GM12872 (cell line): ENCODE results near the gene ITGA3.

Source experiments
- TF ChIP-seq, protein P1 (sequence below): IDR thresholded peaks from 3 replicates; pipeline ENCODE4 v1.5.1; 2011; ENCODE audit warnings: low read depth, mild to moderate bottlenecking, low read length, moderate library complexity; ENCODE audit not compliant: insufficient read depth

Gene ITGA3

DNA sequence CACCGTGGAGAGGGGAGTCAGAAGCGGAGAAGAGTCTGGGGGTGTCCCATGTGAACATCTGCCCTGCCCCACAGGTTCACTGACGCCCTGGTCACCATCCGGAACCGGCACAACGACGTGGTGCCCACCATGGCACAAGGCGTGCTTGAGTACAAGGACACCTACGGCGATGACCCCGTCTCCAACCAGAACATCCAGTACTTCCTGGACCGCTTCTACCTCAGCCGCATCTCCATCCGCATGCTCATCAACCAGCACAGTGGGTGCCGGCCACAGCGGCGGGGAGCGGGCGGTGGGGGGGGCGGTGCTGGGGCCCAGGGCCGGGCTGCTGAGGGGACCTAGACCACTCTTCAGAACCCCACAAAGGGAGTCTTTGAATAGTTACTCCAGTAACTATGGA, 49.9 kb downstream of the ITGA3 start:
- TF ChIP-seq, protein P1, sequence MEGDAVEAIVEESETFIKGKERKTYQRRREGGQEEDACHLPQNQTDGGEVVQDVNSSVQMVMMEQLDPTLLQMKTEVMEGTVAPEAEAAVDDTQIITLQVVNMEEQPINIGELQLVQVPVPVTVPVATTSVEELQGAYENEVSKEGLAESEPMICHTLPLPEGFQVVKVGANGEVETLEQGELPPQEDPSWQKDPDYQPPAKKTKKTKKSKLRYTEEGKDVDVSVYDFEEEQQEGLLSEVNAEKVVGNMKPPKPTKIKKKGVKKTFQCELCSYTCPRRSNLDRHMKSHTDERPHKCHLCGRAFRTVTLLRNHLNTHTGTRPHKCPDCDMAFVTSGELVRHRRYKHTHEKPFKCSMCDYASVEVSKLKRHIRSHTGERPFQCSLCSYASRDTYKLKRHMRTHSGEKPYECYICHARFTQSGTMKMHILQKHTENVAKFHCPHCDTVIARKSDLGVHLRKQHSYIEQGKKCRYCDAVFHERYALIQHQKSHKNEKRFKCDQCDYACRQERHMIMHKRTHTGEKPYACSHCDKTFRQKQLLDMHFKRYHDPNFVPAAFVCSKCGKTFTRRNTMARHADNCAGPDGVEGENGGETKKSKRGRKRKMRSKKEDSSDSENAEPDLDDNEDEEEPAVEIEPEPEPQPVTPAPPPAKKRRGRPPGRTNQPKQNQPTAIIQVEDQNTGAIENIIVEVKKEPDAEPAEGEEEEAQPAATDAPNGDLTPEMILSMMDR, result no peak

DNA sequence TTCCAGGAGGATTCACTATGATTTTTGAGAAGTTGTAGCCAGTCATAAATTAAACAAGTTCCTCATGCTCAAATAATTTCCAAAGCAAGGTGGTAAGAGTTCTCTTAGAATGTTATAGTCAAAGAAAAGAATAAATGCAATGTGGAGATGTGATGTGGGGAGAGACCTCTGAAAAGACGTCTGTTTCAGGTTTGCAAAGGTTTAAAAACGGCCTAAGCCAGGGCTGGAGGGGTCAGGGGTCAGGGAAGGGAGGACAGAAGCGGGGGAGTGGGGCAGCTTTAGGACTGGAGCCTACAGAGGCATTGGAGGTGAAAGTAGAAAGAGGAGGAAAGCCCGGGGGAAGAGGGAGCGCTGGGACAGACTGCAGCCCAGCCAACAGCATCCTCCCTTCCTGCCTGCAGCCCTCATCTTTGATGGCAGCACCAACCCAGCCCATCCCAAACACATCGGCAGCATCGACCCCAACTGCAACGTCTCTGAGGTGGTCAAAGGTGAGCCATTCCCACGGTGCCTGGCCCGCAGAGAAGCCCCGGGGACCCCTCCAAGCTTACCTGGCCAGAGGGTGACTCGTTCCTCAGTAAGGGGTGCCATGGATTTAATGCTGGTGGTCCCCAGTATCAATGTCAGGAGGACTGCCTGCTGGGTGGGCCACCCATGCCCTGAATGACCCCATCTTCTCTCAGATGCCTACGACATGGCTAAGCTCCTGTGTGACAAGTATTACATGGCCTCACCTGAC, 50.7 kb downstream of the ITGA3 start:
- TF ChIP-seq, protein P1, result no peak

DNA sequence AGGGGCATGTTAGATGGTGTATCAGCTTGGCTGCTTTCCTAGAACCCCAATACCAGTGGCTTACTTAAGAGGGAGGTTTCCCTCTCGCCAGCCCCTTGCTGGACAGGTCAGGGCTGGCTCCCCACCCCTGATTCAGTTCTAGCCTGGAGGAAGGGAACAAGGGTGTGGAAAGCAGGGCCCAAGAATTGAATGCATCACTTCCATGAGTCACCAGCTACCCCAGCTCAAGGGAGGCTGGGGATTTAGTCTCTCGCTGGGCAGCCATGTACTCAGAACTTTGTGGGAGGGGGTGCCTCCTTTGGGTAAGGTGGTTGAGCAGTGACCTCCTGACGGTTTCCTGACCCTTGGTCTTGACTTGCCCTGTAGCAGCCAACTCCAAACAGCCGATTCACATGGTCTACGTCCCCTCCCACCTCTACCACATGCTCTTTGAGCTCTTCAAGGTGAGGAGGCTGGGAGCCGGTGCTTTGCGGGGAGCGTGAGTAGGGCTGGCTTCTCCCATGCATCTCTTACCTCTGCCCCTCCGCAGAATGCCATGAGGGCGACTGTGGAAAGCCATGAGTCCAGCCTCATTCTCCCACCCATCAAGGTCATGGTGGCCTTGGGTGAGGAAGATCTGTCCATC, 52.0 kb downstream of the ITGA3 start:
- TF ChIP-seq, protein P1, result no peak

DNA sequence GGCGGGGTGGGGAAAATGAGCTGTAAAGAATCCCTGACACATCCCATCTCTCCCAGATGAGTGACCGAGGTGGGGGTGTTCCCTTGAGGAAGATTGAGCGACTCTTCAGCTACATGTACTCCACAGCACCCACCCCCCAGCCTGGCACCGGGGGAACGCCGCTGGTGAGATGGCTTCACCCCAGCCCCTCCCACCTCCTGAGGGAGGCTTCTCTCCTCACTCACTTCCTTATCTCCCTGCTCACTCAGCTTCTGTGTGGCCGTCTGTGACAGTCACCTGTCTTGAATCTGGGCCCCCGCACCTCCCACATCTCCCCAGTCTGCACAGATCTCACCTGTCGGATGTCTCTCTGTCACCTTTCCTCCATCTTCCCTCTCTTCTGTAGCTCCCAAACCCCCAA, 52.6 kb downstream of the ITGA3 start:
- TF ChIP-seq, protein P1, result no peak

DNA sequence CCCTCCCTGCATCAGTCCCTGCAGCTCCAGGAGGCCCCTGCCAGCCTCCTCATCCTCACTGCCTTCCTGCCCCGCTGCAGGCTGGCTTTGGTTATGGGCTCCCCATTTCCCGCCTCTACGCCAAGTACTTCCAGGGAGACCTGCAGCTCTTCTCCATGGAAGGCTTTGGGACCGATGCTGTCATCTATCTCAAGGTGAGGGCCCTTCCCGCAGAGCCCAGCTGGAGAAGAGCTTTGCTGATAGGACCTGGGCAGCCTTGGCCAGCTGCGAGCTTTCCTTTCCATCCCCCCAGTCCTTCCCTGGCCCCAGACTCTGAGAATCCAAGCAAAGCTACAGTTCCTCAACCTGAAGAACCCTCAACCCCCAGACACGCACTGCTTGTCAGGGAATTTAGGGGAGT, 53.3 kb downstream of the ITGA3 start:
- TF ChIP-seq, protein P1, result no peak

DNA sequence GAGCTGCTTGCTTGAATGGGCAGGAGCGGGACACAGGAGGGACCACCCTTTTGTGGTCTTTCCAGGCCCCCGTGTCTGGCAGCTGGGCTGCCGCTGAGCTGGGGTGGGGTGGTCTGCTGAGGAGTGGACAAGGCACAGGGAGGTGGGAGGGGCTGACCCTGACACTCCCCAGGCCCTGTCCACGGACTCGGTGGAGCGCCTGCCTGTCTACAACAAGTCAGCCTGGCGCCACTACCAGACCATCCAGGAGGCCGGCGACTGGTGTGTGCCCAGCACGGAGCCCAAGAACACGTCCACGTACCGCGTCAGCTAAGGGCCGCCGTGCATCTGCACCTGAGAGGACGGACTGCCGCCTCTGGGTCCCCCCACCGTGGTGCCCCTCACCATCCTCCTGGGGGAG, 53.9 kb downstream of the ITGA3 start:
- TF ChIP-seq, protein P1, result no peak

DNA sequence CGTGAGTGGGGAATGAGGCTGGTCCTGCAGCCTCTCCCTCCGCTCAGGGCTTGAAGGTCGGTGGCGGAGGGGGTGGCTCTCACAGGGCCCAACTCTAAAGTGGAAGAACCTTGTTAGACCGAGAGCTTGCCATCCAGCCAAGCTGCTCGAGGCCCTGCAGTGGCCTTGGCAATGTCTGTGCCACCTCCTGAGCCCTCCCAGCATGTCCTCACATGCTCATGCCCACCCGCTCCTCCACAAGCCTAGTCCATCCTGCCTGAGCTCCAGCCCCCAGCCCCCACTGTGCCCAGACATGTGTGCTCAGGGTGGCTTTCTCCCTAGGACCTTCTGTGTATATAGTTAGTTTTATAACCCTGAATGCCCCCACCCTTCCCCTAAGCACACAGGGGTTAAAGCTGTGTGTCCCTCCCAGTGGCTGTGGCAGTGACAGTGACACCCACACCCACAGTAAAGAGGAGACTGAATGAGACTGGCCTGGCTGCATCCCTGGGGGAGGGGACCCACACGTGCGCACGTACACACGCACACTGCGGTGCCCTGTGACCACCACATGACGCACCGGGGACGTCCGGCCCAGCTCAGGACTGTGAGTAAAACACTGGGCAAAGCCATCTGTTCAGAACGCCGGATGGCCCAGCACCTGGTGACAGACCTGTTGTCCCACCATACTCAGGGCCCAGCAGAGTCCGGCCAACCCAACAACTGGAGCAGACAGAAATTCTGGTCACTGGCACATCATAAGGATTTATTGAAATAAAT, 54.9 kb downstream of the ITGA3 start:
- TF ChIP-seq, protein P1, result no peak
